Right lobe of liver (tissue), 4 donors: ENCODE data around the gene DNAH1.

ENCODE experiments used
- POLR2A ChIP-seq: fragments of 450-650 bp; IDR thresholded peaks from one replicate; pipeline ENCODE4 v1.6.1; 2017; ENCODE audit warnings: antibody characterized with exemption, mild to moderate bottlenecking
- TF ChIP-seq, protein P1 (sequence below), 4 donors: fragments of 200-600 bp in 3 of 4; fragments of 450-650 bp in 1 of 4; IDR thresholded peaks; one replicate each; pipeline versions ENCODE4 v1.5.1 to v1.8.0; 2016 to 2022; ENCODE audit warnings: antibody characterized with exemption in 4 of 4, mild to moderate bottlenecking in 2 of 4
- donor health status: DM: no; HTN: no; CAD: no.
- donor health status: DM: no; HTN: no; CAD: no.
- donor health status: DM: no; HTN: yes; CAD: no.

DNA sequence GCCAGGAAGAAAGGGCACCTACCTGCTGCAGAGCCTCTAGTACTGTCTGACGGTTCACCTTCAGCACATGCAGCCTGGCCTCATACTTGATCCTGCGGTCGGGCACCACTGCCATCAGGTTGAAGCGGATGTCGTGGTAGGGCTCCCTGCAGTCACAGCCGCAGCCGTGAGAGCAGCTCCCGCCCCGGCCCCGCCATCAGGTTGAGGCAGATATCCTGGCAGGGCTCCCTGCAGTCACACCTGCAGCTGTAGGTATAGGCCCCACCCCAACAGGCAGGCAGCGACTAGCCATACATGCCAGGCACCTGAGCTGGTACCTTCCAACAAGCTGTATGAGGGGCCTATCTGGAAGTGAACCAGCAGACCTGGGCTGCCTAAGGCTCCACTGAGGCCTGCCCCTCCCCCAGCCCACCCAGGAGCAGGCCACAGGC, 90.1 kb downstream of the DNAH1 start:
- TF ChIP-seq, protein P1, sequence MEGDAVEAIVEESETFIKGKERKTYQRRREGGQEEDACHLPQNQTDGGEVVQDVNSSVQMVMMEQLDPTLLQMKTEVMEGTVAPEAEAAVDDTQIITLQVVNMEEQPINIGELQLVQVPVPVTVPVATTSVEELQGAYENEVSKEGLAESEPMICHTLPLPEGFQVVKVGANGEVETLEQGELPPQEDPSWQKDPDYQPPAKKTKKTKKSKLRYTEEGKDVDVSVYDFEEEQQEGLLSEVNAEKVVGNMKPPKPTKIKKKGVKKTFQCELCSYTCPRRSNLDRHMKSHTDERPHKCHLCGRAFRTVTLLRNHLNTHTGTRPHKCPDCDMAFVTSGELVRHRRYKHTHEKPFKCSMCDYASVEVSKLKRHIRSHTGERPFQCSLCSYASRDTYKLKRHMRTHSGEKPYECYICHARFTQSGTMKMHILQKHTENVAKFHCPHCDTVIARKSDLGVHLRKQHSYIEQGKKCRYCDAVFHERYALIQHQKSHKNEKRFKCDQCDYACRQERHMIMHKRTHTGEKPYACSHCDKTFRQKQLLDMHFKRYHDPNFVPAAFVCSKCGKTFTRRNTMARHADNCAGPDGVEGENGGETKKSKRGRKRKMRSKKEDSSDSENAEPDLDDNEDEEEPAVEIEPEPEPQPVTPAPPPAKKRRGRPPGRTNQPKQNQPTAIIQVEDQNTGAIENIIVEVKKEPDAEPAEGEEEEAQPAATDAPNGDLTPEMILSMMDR (IDR thresholded peaks at IDR 0.05) = no peak
- TF ChIP-seq POLR2A = no peak
